HUES64 (cell line): ENCODE results near the gene FGF14.

Experiments
- H3K27ac ChIP-seq: 2 replicates; pipeline ENCODE4 v1.7.0; 2013; ENCODE audit warnings: low read depth, low read length, inconsistent platforms
- H3K27me3 ChIP-seq: 2 replicates; pipeline ENCODE4 v1.6.1; 2013; ENCODE audit warnings: mild to moderate bottlenecking, low read length; ENCODE audit not compliant: insufficient read depth
- H3K36me3 ChIP-seq: 2 replicates; pipeline ENCODE4 v1.6.1; 2013; ENCODE audit warnings: mild to moderate bottlenecking, low read length; ENCODE audit not compliant: insufficient read depth
- H3K4me1 ChIP-seq: 2 replicates; pipeline ENCODE4 v1.6.1; 2013; ENCODE audit warnings: mild to moderate bottlenecking, low read length, moderate library complexity; ENCODE audit not compliant: insufficient read depth
- H3K4me3 ChIP-seq: 2 replicates; pipeline ENCODE4 v1.5.1; 2013; ENCODE audit warnings: mild to moderate bottlenecking, low read length, moderate library complexity
- H3K9ac ChIP-seq: 2 replicates; pipeline ENCODE4 v1.6.1; 2013; ENCODE audit warnings: mild to moderate bottlenecking, low read depth, low read length
- H3K9me3 ChIP-seq: 2 replicates; pipeline ENCODE4 v1.6.1; 2013; ENCODE audit warnings: low read depth, low read length; ENCODE audit not compliant: insufficient read depth
- WGBS: fragments of 150-250, 120-280 bp; methylation state at CpG from one replicate; pipeline ENCODE4 v1.1.7; 2013; ENCODE audit warnings: missing lambda C conversion rate; 5-methylcytosine and 5-hydroxymethylcytosine counted together

FGF14 gene

DNA sequence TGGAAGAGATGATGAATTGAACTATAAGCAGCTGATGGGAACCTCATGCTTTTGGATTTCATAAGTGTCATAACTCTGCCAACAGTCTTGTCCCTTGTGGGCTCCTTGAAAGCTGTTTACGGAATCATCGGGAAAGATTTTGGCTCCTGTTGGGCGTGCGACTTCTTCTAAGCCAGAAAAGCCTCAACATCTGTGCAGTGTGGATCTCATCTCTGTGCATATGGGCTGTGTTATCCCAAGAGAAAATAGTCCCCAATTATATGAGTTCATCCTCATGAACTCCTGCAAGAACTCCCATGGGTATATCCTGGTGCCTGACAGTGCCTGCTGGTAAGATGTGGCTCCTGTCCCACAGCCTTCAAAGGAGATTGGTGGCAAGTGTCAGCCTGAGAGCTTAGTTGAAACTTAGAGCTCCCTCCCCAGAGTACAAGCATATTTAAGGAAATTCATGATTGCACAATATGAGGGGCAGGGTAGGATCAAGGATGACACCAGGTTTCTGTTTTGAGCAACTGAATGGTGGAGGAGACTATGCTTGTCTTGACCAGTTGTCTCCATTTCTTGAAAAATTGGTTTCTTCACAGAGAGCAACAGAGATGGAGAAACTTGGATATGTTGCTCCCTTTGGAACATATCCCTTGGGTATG lies 705.9 kb downstream of the FGF14 start:
- H3K27ac ChIP-seq, result no peak overlapping the region
- no peaks in the 10 kb centered on the region for H3K27me3 ChIP-seq
- H3K9ac ChIP-seq, result no peak overlapping the region
- no peaks in the 10 kb centered on the region for H3K36me3 ChIP-seq
- no peaks in the 10 kb centered on the region for H3K9me3 ChIP-seq
- H3K4me3 ChIP-seq, result no peak overlapping the region
- H3K4me1 ChIP-seq, result no peaks in the 10 kb centered on the region
- 98% methylated on average over 4 of the region's 4 CpGs for WGBS

DNA sequence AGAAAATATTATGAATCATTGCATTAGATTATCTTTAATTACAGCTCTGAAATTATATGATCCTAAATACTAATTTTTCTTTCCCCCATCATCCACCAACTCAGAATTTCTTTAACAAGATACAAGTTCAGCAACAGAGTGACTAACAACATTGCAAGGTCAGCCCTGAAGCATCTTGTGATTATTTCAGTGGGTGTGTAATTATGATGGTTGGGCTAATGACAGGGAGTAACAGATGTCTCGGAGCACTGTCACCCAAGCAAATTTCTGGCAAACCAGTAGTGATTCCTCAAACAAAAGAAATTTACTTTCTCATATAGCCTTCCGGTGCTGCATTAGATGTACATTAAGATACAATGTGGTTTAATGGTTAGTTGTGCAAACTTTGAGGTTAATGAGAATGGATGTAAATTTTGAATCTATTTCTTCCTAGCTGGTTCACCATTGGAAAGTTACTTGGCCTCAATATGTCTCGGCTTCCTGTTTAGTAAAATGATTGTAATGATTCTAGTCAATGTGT lies 710.4 kb downstream of the FGF14 start:
- Histone ChIP-seq H3K4me1 (no peaks in the 10 kb centered on the region), H3K27ac (no peak overlapping the region), H3K4me3 (no peak overlapping the region), H3K27me3 (no peaks in the 10 kb centered on the region), H3K9ac (no peak overlapping the region), H3K9me3 (no peaks in the 10 kb centered on the region), H3K36me3 (no peaks in the 10 kb centered on the region)
- WGBS, result 99% methylated on average over 3 of the region's 3 CpGs

DNA sequence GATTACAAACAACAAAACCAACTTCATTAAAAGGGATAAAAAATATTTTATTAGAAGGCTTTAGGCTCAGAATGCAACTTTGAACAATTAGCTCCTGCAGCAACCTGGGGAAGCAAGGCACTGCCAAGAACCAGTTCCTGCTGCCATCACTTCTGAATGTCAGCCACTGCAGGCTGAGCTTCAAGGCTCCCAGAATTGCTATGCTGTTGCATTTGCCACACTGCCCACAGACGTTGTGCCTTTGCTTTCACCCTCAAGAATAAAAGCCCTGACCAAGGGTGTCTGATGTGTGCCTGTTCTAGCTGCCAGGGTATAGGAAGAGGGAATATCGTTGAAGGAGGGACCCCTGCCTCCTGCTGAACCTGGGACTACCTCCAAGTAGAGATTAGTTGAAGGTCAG lies 711.0 kb downstream of the FGF14 start:
- Histone ChIP-seq H3K27me3 (no peaks in the 10 kb centered on the region), H3K9me3 (no peaks in the 10 kb centered on the region), H3K36me3 (no peaks in the 10 kb centered on the region), H3K27ac (no peak overlapping the region), H3K9ac (no peak overlapping the region), H3K4me1 (no peaks in the 10 kb centered on the region), H3K4me3 (no peak overlapping the region)
- 72% methylated on average over 2 of the region's 2 CpGs for WGBS

DNA sequence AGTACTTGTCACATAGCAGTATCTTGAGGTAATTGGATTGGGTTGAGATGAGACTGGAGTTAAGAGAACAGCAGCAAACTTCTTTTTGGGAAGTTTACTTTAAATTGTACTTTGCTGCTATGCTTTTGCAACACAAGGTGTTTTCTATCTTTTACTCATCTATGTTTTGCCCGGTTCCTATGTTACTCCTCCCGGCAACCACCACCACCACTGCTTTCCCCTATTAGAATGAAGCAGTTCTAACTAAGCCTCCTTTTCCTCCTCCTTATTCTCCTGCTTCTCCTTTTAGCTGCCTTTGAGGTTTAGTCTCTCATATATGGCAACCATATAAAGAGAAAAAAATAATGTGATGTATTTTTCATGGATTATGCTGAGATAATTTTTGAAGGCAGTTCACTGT lies 715.8 kb downstream of the FGF14 start:
- Histone ChIP-seq H3K27ac (no peak overlapping the region), H3K4me3 (no peak overlapping the region), H3K4me1 (no peaks in the 10 kb centered on the region), H3K36me3 (no peaks in the 10 kb centered on the region), H3K9ac (no peak overlapping the region), H3K9me3 (no peaks in the 10 kb centered on the region), H3K27me3 (no peaks in the 10 kb centered on the region)
- WGBS, result 96% methylated on average over 2 of the region's 2 CpGs

DNA sequence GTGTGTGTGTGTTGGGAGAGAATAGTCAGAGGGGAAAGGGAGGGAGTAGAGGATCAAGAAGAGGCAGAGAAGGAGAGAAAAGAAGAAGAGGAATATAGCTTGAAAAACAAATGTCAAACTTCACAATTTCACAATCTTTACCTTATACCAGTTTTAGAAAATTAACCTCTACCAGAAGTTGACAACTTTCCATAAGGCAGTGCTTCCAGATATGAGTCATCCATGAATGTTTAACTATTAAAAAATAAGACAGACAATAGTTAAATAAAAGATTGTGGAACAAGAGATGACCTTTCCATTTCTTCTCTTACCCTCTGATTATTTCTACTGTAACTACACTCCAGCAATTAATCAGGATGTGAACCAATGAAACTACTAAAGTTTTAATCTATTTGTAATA lies 720.0 kb downstream of the FGF14 start:
- H3K4me1 ChIP-seq, result no peaks in the 10 kb centered on the region
- H3K4me3 ChIP-seq, result no peak overlapping the region
- H3K36me3 ChIP-seq, result no peaks in the 10 kb centered on the region
- no peak overlapping the region for H3K9ac ChIP-seq
- H3K27me3 ChIP-seq, result no peaks in the 10 kb centered on the region
- H3K27ac ChIP-seq, result no peak overlapping the region
- no peaks in the 10 kb centered on the region for H3K9me3 ChIP-seq

DNA sequence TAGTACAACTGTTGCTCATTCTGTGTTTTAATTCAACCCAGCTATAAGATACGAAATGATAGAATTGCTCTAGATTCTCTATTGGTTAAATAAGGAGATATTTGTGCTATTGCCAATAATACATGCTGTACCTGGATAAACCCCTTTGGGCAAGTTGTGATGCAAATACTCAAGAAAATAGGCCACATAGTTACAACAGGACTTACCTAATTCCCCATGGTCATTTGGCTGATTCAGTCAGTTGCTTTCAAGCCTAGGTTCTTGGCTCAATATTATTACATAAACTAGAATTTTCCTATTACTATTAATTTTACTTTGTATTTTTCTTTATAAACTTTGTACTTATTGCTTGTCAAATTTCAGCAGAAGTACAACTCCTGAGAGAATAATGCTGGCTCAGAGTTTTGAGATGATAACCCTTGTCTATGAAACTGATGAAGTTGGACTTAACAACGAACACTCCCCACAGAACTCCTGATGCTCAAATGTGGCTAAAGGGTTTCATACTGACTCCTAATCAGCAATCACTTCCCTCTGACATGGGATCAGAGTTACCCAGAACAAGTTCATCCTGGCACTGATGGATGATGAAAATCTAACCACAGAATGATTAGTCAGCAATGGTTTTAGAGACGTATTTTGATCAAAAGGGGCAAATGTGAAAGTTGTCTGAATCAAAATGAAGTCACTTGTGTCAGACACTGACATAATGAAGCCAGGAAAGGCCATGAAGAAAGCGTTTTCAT lies 728.3 kb downstream of the FGF14 start:
- Histone ChIP-seq H3K9me3 (no peaks in the 10 kb centered on the region), H3K4me3 (no peak overlapping the region), H3K4me1 (no peaks in the 10 kb centered on the region), H3K27me3 (no peaks in the 10 kb centered on the region), H3K27ac (no peak overlapping the region), H3K9ac (no peak overlapping the region), H3K36me3 (no peaks in the 10 kb centered on the region)
- WGBS, result 87% methylated on average over 4 of the region's 4 CpGs

DNA sequence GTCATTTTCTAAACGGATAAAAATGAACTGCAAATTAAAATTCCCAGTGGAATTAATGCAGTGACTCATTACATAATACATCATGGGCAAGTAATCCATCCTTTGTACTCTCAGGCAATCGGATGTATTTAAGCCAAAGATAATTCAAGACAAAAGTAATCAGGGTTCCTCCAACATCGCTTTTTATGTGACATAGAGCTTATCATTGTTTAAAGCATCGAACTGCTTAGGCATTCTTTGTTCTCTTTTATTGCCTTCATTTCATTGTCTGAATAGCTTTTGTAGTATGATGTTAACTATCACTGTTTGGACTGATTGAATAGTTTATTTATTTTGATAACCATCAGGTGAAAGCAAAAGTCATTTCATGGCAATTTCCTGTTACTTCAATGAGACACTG lies 740.0 kb downstream of the FGF14 start:
- H3K9ac ChIP-seq, result no peak overlapping the region
- H3K4me1 ChIP-seq, result no peaks in the 10 kb centered on the region
- H3K4me3 ChIP-seq, result no peak overlapping the region
- no peak overlapping the region for H3K27ac ChIP-seq
- no peaks in the 10 kb centered on the region for H3K36me3 ChIP-seq
- H3K9me3 ChIP-seq, result no peaks in the 10 kb centered on the region
- WGBS, result 97% methylated on average over 4 of the region's 4 CpGs
- H3K27me3 ChIP-seq, result no peaks in the 10 kb centered on the region
